PC-9 (cell line): ENCODE measurements around the gene LRP2.

Source experiments
- EZH2 ChIP-seq: fragments of 200-600 bp; sonication (generic); IDR thresholded peaks from 2 replicates; pipeline ENCODE4 v1.8.0; 2017; ENCODE audit warnings: antibody characterized with exemption, low read depth
- TF ChIP-seq, protein P1 (sequence below): fragments of 200-600 bp; sonication (generic); conservative IDR thresholded peaks from 2 replicates; pipeline ENCODE4 v1.6.1; 2017; ENCODE audit warnings: mixed run types, antibody characterized with exemption, mild to moderate bottlenecking, moderate library complexity

DNA sequence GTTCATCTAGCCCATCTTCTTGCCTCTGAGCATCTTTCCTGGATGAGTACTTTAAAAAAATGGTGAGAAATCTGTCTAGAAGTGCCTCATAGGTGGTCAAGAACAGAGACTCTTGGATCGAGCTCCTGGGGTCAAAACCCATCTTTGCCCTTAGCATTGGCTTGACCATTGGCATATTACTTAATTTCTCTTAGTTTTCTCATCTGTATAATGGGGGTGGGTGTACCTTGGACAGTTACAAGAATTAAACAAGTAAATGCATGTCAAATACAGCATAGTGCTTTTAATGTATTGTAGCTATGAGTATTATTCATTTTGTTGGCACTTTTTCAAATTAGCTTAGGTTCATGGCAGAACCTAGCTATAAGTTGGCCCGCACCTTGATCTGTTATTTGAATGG lies 256.2 kb downstream of the LRP2 start:
- TF ChIP-seq, protein P1, sequence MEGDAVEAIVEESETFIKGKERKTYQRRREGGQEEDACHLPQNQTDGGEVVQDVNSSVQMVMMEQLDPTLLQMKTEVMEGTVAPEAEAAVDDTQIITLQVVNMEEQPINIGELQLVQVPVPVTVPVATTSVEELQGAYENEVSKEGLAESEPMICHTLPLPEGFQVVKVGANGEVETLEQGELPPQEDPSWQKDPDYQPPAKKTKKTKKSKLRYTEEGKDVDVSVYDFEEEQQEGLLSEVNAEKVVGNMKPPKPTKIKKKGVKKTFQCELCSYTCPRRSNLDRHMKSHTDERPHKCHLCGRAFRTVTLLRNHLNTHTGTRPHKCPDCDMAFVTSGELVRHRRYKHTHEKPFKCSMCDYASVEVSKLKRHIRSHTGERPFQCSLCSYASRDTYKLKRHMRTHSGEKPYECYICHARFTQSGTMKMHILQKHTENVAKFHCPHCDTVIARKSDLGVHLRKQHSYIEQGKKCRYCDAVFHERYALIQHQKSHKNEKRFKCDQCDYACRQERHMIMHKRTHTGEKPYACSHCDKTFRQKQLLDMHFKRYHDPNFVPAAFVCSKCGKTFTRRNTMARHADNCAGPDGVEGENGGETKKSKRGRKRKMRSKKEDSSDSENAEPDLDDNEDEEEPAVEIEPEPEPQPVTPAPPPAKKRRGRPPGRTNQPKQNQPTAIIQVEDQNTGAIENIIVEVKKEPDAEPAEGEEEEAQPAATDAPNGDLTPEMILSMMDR: no peak
- no peak for TF ChIP-seq EZH2
